ENCODE results near the gene SLC3A2.
A peak's percentile ranks its signal among the peaks of the same experiment; 100 is the strongest.

Gene SLC3A2

GRCh38 chr11:62885137-62885750 is 4.5 kb downstream of the SLC3A2 start:
- TF ChIP-seq POLR2AphosphoS5 (IDR thresholded peaks at IDR 0.05; ENCODE audit: low read depth, low read length) (0 out of 2 replicates have a peak, but pooled peaks have one; percentile 6), FOXP2 (optimal IDR thresholded peaks at IDR 0.05; ENCODE audit: borderline replicate concordance, extremely low read depth, extremely low read length, insufficient read depth) (no peak), TAF1 (IDR thresholded peaks at IDR 0.05; ENCODE audit: borderline replicate concordance, insufficient read depth, low read length) (no peak), SIN3A (IDR thresholded peaks at IDR 0.05; ENCODE audit: borderline replicate concordance, insufficient read depth, low read length) (no peak)
- TF ChIP-seq, protein P1, sequence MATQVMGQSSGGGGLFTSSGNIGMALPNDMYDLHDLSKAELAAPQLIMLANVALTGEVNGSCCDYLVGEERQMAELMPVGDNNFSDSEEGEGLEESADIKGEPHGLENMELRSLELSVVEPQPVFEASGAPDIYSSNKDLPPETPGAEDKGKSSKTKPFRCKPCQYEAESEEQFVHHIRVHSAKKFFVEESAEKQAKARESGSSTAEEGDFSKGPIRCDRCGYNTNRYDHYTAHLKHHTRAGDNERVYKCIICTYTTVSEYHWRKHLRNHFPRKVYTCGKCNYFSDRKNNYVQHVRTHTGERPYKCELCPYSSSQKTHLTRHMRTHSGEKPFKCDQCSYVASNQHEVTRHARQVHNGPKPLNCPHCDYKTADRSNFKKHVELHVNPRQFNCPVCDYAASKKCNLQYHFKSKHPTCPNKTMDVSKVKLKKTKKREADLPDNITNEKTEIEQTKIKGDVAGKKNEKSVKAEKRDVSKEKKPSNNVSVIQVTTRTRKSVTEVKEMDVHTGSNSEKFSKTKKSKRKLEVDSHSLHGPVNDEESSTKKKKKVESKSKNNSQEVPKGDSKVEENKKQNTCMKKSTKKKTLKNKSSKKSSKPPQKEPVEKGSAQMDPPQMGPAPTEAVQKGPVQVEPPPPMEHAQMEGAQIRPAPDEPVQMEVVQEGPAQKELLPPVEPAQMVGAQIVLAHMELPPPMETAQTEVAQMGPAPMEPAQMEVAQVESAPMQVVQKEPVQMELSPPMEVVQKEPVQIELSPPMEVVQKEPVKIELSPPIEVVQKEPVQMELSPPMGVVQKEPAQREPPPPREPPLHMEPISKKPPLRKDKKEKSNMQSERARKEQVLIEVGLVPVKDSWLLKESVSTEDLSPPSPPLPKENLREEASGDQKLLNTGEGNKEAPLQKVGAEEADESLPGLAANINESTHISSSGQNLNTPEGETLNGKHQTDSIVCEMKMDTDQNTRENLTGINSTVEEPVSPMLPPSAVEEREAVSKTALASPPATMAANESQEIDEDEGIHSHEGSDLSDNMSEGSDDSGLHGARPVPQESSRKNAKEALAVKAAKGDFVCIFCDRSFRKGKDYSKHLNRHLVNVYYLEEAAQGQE (IDR thresholded peaks at IDR 0.05; ENCODE audit: insufficient read depth in 1 of 2, low read depth in 2 of 2, low read length in 2 of 2), result no peak

DNA sequence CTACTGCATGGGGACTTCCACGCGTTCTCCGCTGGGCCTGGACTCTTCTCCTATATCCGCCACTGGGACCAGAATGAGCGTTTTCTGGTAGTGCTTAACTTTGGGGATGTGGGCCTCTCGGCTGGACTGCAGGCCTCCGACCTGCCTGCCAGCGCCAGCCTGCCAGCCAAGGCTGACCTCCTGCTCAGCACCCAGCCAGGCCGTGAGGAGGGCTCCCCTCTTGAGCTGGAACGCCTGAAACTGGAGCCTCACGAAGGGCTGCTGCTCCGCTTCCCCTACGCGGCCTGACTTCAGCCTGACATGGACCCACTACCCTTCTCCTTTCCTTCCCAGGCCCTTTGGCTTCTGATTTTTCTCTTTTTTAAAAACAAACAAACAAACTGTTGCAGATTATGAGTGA is 7.7 kb downstream of the SLC3A2 start:
- 0 out of 2 replicates have a peak, but pooled peaks have one; percentile 2 for TF ChIP-seq POLR2AphosphoS5 (IDR thresholded peaks at IDR 0.05; ENCODE audit: low read depth, low read length)
- TF ChIP-seq, protein P1 (IDR thresholded peaks at IDR 0.05; ENCODE audit: insufficient read depth in 1 of 2, low read depth in 2 of 2, low read length in 2 of 2), result no peak
- no peak for TF ChIP-seq SIN3A (IDR thresholded peaks at IDR 0.05; ENCODE audit: borderline replicate concordance, insufficient read depth, low read length)
- no peak for TF ChIP-seq FOXP2 (optimal IDR thresholded peaks at IDR 0.05; ENCODE audit: borderline replicate concordance, extremely low read depth, extremely low read length, insufficient read depth)
- TF ChIP-seq TAF1 (IDR thresholded peaks at IDR 0.05; ENCODE audit: borderline replicate concordance, insufficient read depth, low read length), result no peak

DNA sequence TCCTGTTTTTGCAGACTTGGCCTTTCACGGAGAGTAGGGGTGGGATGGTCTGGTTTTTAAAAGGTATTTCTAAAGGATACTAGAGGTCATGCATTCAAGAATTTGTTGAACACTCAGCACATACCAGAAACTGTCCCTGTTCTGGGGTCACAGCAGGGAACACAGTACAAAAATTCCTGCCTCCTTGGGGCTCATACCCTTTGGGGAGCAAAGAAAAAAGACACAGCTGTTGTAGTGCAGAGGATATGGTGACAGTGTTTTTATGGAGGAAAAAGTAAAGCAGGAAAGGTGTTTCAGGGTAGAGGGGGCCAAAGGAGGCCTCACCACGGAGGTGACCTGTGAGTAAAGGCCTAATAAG is 8.4 kb downstream of the SLC3A2 start:
- TF ChIP-seq FOXP2 (optimal IDR thresholded peaks at IDR 0.05; ENCODE audit: borderline replicate concordance, extremely low read depth, extremely low read length, insufficient read depth) (no peak), POLR2AphosphoS5 (IDR thresholded peaks at IDR 0.05; ENCODE audit: low read depth, low read length) (no peak), TAF1 (IDR thresholded peaks at IDR 0.05; ENCODE audit: borderline replicate concordance, insufficient read depth, low read length) (no peak), SIN3A (IDR thresholded peaks at IDR 0.05; ENCODE audit: borderline replicate concordance, insufficient read depth, low read length) (no peak)
- TF ChIP-seq, protein P1 (IDR thresholded peaks at IDR 0.05; ENCODE audit: insufficient read depth in 1 of 2, low read depth in 2 of 2, low read length in 2 of 2), result no peak

- TF ChIP-seq POLR2AphosphoS5 (IDR thresholded peaks at IDR 0.05; ENCODE audit: low read depth, low read length), result peak; percentile 96
- TF ChIP-seq TAF1 (IDR thresholded peaks at IDR 0.05; ENCODE audit: borderline replicate concordance, insufficient read depth, low read length), result peak; percentile 24; the same call in 1 of the 2 replicates
- TF ChIP-seq, protein P1 (IDR thresholded peaks at IDR 0.05; ENCODE audit: insufficient read depth in 1 of 2, low read depth in 2 of 2, low read length in 2 of 2), result no peak
Measured at GRCh38 chr11:62889484-62890437, 9.1 kb downstream of the SLC3A2 start.
